ENCODE results near the gene CENPL.

The CENPL gene

DNA sequence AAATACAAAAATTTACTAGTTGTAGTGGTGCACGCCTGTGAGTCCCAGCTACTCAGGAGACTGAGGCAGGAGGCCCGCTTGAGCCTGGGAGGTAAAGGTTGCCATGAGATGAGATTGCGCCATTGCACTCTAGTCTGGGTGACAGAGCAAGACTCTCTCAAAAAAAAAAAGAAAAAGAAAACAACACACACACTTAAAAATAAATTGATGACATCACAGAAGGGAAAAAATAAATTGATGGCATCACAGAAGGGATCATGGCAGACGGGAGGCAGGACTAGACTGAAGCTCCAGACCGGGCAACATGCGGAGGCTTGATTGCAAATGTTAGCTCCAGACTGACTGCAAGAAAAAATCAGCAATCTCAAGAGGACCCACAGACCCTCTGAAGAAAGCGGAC is 66.6 kb downstream of the CENPL start:
- Histone ChIP-seq H3F3A (ENCODE audit: control insufficient read depth, insufficient read depth) (no peaks in the 10 kb centered on the region), H3K9me3 (ENCODE audit: control insufficient read depth, insufficient read depth, low read length) (no peaks in the 10 kb centered on the region), H3K27ac (ENCODE audit: low read depth, low read length) (no peak overlapping the region), H3K4me3 (ENCODE audit: low read length) (no peak overlapping the region), H3K27me3 (ENCODE audit: control insufficient read depth, low read length) (no peaks in the 10 kb centered on the region), H3K4me2 (ENCODE audit: low read length) (no peak overlapping the region), H3K4me1 (ENCODE audit: control insufficient read depth, low read length) (no peaks in the 10 kb centered on the region), H3K79me2 (ENCODE audit: control insufficient read depth, low read length) (no peaks in the 10 kb centered on the region), H4K20me1 (ENCODE audit: control insufficient read depth, insufficient read depth, low read depth, low read length) (no peaks in the 10 kb centered on the region), H3K9me2 (replicated peaks; ENCODE audit: control insufficient read depth, low read length) (no peaks in the 10 kb centered on the region), H3K36me3 (ENCODE audit: control insufficient read depth, low read length) (peaks cover 67% of the 10 kb centered on the region)
- TF ChIP-seq CTCF (IDR thresholded peaks at IDR 0.05; ENCODE audit: low read depth, low read length, poor library complexity, severe bottlenecking) (no peak), EZH2phosphoT487 (IDR thresholded peaks at IDR 0.05; ENCODE audit: borderline replicate concordance, low read length) (no peak)

DNA sequence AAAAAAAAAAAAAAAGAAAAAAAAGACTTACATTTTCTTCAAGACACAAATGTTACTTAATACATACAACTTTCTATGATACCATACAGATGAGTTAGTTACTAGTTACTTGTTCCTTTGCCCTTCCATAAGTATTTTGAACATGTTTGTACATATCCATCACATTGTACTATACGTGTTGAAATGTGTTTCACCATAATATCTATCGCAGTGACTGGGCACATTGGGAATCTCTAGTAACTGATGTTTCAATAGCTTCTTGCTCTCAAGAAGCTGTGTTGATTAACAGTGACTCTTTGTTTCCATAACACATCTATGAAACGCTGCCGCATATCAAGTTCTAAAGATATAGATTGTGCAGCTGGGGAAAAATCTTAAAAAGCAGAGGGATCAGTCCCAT is 67.0 kb downstream of the CENPL start:
- no peaks in the 10 kb centered on the region for H3K27me3 ChIP-seq (ENCODE audit: control insufficient read depth, low read length)
- H3K4me3 ChIP-seq (ENCODE audit: low read length), result no peak overlapping the region
- H3K36me3 ChIP-seq (ENCODE audit: control insufficient read depth, low read length), result peaks cover 67% of the 10 kb centered on the region
- H3K4me2 ChIP-seq (ENCODE audit: low read length), result no peak overlapping the region
- no peaks in the 10 kb centered on the region for H3K79me2 ChIP-seq (ENCODE audit: control insufficient read depth, low read length)
- H3K27ac ChIP-seq (ENCODE audit: low read depth, low read length), result no peak overlapping the region
- no peaks in the 10 kb centered on the region for H3K4me1 ChIP-seq (ENCODE audit: control insufficient read depth, low read length)
- H4K20me1 ChIP-seq (ENCODE audit: control insufficient read depth, insufficient read depth, low read depth, low read length), result no peaks in the 10 kb centered on the region
- H3K9me3 ChIP-seq (ENCODE audit: control insufficient read depth, insufficient read depth, low read length), result no peaks in the 10 kb centered on the region
- no peaks in the 10 kb centered on the region for H3F3A ChIP-seq (ENCODE audit: control insufficient read depth, insufficient read depth)
- H3K9me2 ChIP-seq (replicated peaks; ENCODE audit: control insufficient read depth, low read length), result no peaks in the 10 kb centered on the region
- no peak for TF ChIP-seq EZH2phosphoT487 (IDR thresholded peaks at IDR 0.05; ENCODE audit: borderline replicate concordance, low read length)
- TF ChIP-seq CTCF (IDR thresholded peaks at IDR 0.05; ENCODE audit: low read depth, low read length, poor library complexity, severe bottlenecking), result no peak

- H3K36me3 ChIP-seq (ENCODE audit: control insufficient read depth, low read length), result peaks cover 66% of the 10 kb centered on the region
- no peaks in the 10 kb centered on the region for H3K4me1 ChIP-seq (ENCODE audit: control insufficient read depth, low read length)
- no peaks in the 10 kb centered on the region for H4K20me1 ChIP-seq (ENCODE audit: control insufficient read depth, insufficient read depth, low read depth, low read length)
- no peaks in the 10 kb centered on the region for H3K9me3 ChIP-seq (ENCODE audit: control insufficient read depth, insufficient read depth, low read length)
- no peak overlapping the region for H3K4me2 ChIP-seq (ENCODE audit: low read length)
- no peak overlapping the region for H3K4me3 ChIP-seq (ENCODE audit: low read length)
- no peaks in the 10 kb centered on the region for H3K9me2 ChIP-seq (replicated peaks; ENCODE audit: control insufficient read depth, low read length)
- no peak overlapping the region for H3K27ac ChIP-seq (ENCODE audit: low read depth, low read length)
- TF ChIP-seq EZH2phosphoT487 (IDR thresholded peaks at IDR 0.05; ENCODE audit: borderline replicate concordance, low read length) (no peak), CTCF (IDR thresholded peaks at IDR 0.05; ENCODE audit: low read depth, low read length, poor library complexity, severe bottlenecking) (no peak)
- no peaks in the 10 kb centered on the region for H3K79me2 ChIP-seq (ENCODE audit: control insufficient read depth, low read length)
- H3F3A ChIP-seq (ENCODE audit: control insufficient read depth, insufficient read depth), result no peaks in the 10 kb centered on the region
- no peaks in the 10 kb centered on the region for H3K27me3 ChIP-seq (ENCODE audit: control insufficient read depth, low read length)
Observed at GRCh38 chr1:173753830-173754229, 70.9 kb downstream of the CENPL start.

All from DOHH2 (cell line).